GM12873 (cell line): ENCODE results near the gene OSBPL3.

Source experiments
- CTCF ChIP-seq: IDR thresholded peaks from 2 replicates; pipeline ENCODE4 v1.5.1; 2012; ENCODE audit warnings: low read depth, mild to moderate bottlenecking, moderate library complexity, low read length, control low read depth; ENCODE audit not compliant: insufficient read depth; ENCODE audit errors: missing control alignments

OSBPL3 gene

GRCh38 chr7:24756545-24757352 is 223.2 kb downstream of the OSBPL3 start:
- TF ChIP-seq CTCF, result no peak

- TF ChIP-seq CTCF, result no peak
Observed at GRCh38 chr7:24755541-24756407, 224.2 kb downstream of the OSBPL3 start.

GRCh38 chr7:24754906-24755506 is 225.0 kb downstream of the OSBPL3 start:
- TF ChIP-seq CTCF, result no peak

GRCh38 chr7:24752073-24752800 is 227.7 kb downstream of the OSBPL3 start:
- TF ChIP-seq CTCF, result no peak

GRCh38 chr7:24751484-24751883 is 228.5 kb downstream of the OSBPL3 start:
- TF ChIP-seq CTCF, result no peak

- no peak for TF ChIP-seq CTCF
Observed at GRCh38 chr7:24750441-24751055, 229.4 kb downstream of the OSBPL3 start.

- no peak for TF ChIP-seq CTCF
Observed at GRCh38 chr7:24748521-24748920, 231.5 kb downstream of the OSBPL3 start.
